HCEC 1CT (cell line): ENCODE measurements around the gene LRRC61.
"Not testable (repeated sequence)": the region's sequence is repeated elsewhere in the genome, so short reads cannot be mapped to it uniquely, and the experiment has no call there.

Source experiments
- DNase-seq: peaks from one replicate; pipeline ENCODE4 v3.0.0-alpha.2; 2017

The LRRC61 gene

DNA sequence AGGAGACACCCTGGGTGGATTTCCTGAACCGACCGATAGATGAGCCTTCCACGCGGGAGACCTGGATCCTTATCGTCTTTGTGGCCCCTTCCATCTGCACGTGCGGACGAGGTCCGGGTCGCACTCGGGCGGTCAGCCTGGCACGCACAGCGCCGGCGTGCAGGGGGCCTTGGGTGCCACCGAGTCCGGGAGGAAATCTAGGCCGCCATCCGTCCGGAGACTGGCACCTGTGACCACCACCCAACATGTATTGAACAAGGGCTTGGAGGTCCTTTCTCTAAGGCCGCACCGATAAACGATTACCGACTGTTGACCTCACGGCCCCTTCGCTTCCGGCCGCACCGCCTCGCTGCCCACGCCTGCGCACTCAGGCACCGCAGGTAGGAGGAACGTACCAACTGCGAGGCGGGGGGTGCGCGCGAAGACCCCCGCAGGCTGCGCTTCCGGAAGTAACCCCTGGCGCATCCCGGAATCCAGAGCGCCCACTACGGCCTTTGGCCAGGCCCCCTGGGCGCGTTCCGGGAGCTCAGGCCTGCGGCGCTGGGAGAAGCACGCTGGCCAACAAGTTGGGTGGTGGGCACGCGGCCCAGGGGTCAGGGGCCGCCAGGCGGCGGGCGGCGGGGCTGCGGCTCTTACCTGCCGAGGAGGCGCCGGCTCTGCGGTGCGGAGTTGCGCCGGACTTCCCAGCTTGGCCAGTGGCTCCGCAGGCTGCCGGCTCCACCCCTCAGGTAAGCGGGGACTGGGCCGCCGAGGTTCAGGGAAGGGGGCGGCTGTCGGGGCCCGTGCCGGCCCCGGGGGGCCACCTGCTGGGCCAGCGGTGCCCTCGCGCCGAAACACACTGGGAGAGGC is at the start of gene LRRC61, which contains the start of gene ACTR3C:
LRRC61 (plus strand) TSS at position 523 of the 849 bp plus-strand sequence. CDS start 13,507 bp downstream, outside the sequence.
ACTR3C (minus strand) TSS at position 713 of the 849 bp plus-strand sequence. CDS start 28,249 bp downstream, outside the sequence.
- no peak for DNase-seq

- DNase-seq = peak; percentile 10
These were observed 46.9 kb upstream of the LRRC61 start for GRCh38 chr7:150276132-150276695.

- not testable (repeated sequence) for DNase-seq
These were observed 44.8 kb upstream of the LRRC61 start for GRCh38 chr7:150278383-150278782.

GRCh38 chr7:150281681-150282403 is 41.3 kb upstream of the LRRC61 start:
- not testable (repeated sequence) for DNase-seq

GRCh38 chr7:150283111-150283510 is 40.0 kb upstream of the LRRC61 start:
- not testable (repeated sequence) for DNase-seq

- DNase-seq = not testable (repeated sequence)
These were observed 39.5 kb upstream of the LRRC61 start for GRCh38 chr7:150283608-150284007.

DNA sequence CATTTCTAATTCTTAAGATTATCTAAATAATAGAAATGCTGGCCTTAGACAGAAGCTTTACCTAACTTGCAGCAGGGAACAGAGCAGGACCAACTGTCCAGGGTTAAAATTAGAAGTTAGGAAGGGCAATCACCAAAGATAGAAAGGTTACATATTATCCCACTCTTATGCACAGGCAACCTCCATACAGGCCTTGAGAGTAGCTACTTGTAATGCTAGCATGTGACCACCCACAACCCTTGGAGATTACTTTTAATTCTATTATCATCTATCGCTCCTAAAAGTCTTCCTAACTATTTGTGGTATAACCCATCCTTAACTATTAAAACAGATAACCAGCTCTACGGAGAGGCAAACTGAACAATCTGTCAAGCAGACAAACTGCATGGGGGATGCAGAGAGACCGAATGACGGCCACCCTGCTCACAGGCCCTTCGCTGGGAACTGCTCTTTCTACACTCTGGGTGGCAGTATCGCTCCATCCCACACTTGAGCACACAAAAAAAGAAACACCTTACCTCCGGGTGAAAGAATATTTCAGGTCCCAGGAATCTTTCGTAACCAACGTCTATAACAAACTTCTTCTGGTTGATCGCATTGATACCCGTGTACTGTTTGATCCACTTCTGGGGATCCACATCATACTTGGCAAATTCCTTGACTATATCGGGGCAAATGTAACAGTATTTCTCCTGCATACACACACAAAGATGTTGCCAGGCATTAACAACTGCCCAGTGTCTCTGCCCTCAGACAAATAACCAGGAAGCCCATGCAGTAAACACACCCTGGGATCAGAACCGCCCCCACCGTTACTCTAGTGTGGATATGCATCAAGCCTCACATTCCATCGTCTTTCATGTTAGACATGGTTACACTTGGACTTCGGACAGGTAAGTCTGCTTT is 37.1 kb upstream of the LRRC61 start:
- not testable (repeated sequence) for DNase-seq

- not testable (repeated sequence) for DNase-seq
These were observed 35.3 kb upstream of the LRRC61 start for GRCh38 chr7:150287815-150288214.

DNA sequence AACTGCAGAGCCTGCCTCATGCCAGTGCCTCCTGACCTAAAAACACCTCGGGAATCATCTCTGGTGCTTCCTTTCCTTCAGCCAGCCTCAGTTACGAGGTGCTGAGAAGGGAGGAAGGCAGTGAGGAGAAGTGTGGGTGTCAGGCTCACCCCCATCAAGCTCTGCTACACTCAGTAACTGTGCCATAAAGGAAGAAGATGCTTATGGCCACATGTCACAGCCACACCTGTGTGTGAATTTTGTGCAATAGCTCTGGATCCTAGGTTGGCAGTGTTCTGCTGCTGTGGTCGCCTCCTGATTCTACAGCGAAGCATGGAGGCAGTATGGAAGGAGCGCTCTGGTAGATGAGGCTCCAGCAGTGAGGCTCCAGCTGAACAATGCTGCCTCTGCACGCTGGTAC is 34.3 kb upstream of the LRRC61 start:
- not testable (repeated sequence) for DNase-seq

- not testable (repeated sequence) for DNase-seq
These were observed 32.8 kb upstream of the LRRC61 start for GRCh38 chr7:150290317-150290716.

DNA sequence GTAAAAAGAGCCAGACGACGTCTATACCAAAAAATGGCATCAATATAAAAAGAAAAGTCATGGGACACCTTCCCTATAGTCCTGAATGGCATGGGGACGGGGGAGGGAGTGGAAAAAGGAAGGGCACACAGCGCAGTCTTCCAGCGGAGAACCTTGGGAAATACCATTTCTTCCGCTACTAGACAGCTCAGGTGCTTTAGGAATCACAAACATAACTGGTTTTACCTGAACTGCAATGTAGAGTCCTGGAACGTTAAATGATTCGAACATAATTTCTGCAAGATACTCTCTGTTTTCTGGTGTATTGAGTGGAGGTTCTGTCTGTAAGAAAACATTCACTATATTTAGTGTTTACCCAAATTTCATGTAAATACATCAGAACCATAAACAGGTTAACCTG is 28.1 kb upstream of the LRRC61 start:
- DNase-seq = not testable (repeated sequence)

GRCh38 chr7:150295614-150296013 is 27.5 kb upstream of the LRRC61 start:
- not testable (repeated sequence) for DNase-seq

- DNase-seq = not testable (repeated sequence)
These were observed 26.4 kb upstream of the LRRC61 start for GRCh38 chr7:150296802-150297201.

- DNase-seq = not testable (repeated sequence)
These were observed 25.2 kb upstream of the LRRC61 start for GRCh38 chr7:150297978-150298377.

DNA sequence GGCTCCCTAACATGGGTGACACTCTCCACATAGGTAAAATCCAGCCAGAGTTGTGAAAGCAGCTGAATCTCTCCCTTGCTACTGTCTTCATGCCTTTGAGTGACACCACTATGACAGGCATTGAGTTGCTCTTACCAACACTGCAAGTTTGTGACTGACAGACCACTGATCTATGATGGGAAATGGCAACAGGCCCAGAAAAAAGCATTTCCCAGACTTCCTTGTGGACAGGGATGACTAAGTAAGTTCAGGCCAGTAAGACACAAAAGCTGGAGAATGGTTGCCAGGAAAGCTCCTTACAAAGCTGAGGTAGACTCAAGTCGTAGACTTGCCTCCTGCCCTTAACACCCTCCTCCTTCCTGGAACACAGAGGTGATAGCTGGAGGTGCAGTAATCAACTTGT is 20.2 kb upstream of the LRRC61 start:
- peak; percentile 25 for DNase-seq

GRCh38 chr7:150304499-150305258 is 18.5 kb upstream of the LRRC61 start:
- not testable (repeated sequence) for DNase-seq

- not testable (repeated sequence) for DNase-seq
These were observed 17.8 kb upstream of the LRRC61 start for GRCh38 chr7:150305259-150305902.

DNA sequence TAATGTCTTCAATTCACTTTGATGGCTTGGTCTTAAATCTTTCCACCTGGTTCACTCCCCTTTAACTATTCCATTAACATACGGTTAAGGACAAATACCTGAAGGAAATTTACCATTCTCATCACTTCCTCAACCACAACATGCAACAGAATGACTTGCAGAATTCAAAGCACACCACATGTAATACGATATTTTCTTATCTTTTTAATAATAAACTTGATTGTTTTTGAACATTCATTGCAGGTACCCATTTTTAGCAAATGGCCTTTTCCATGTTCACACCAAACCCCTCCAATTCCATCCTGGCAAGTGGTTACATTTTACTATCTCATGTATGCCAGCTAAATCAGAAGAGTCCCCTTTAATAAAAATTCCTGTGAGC is 17.3 kb upstream of the LRRC61 start:
- DNase-seq = not testable (repeated sequence)

- not testable (repeated sequence) for DNase-seq
These were observed 16.8 kb upstream of the LRRC61 start for GRCh38 chr7:150306377-150306776.

GRCh38 chr7:150307129-150307528 is 16.0 kb upstream of the LRRC61 start:
- DNase-seq = no peak

- DNase-seq = no peak
These were observed 15.3 kb upstream of the LRRC61 start for GRCh38 chr7:150307904-150308303.
